Dedifferentiated amniotic fluid mesenchymal stem cell (primary cell): ENCODE data around the gene DUSP12.
A peak's percentile ranks its signal among the peaks of the same experiment; 100 is the strongest.

ENCODE experiments used
- DNase-seq: peaks from one replicate; pipeline ENCODE4 v3.0.0-alpha.2; 2016; ENCODE audit errors: extremely low spot score

DUSP12 gene

GRCh38 chr1:161727256-161727924, 22.2 kb upstream of the DUSP12 start:
- peak; percentile 51 for DNase-seq

GRCh38 chr1:161728376-161729226, 21.0 kb upstream of the DUSP12 start:
- DNase-seq: no peak

GRCh38 chr1:161730050-161730564, 19.5 kb upstream of the DUSP12 start:
- DNase-seq: no peak

- DNase-seq: no peak
Measured at GRCh38 chr1:161731241-161731640, 18.3 kb upstream of the DUSP12 start.

GRCh38 chr1:161731981-161732718, 17.4 kb upstream of the DUSP12 start:
- no peak for DNase-seq

GRCh38 chr1:161733526-161733925, 16.1 kb upstream of the DUSP12 start:
- peak; percentile 76 for DNase-seq

GRCh38 chr1:161735837-161736236, 13.7 kb upstream of the DUSP12 start:
- DNase-seq: no peak

GRCh38 chr1:161736335-161736969, 13.1 kb upstream of the DUSP12 start:
- DNase-seq: no peak

GRCh38 chr1:161737625-161738024, 12.0 kb upstream of the DUSP12 start:
- no peak for DNase-seq

- DNase-seq: peak; percentile 26
Measured at GRCh38 chr1:161738627-161739287, 10.8 kb upstream of the DUSP12 start.

- DNase-seq: no peak
Measured at GRCh38 chr1:161739865-161740566, 9.6 kb upstream of the DUSP12 start.

- no peak for DNase-seq
Measured at GRCh38 chr1:161740921-161741320, 8.7 kb upstream of the DUSP12 start.

GRCh38 chr1:161743231-161743630, 6.4 kb upstream of the DUSP12 start:
- DNase-seq: no peak

- no peak for DNase-seq
Measured at GRCh38 chr1:161747801-161748200, 1.8 kb upstream of the DUSP12 start.

GRCh38 chr1:161763522-161764098, 14.0 kb downstream of the DUSP12 start:
- no peak for DNase-seq

GRCh38 chr1:161766102-161766981, 16.8 kb downstream of the DUSP12 start, which contains the start of gene ATF6:
Gene ATF6 (plus strand): TSS chr1:161766320. CDS start chr1:161766361, 41 bp downstream.
- DNase-seq: peak; percentile 94

GRCh38 chr1:161768461-161768860, 18.9 kb downstream of the DUSP12 start:
- no peak for DNase-seq

- DNase-seq: no peak
Measured at GRCh38 chr1:161768986-161769672, 19.5 kb downstream of the DUSP12 start.
